ENCODE data around the gene RIT2. TPM values are rescaled to one million over a fixed set of nuclear protein-coding genes. Genes with fewer than 3 reads are reported as not detected.

The RIT2 gene
- polyA plus RNA-seq, 1 of the 3 experiments (the other 2 are of a cell fraction) = not detected

GRCh38 chr18:42950732-42951131 lies 164.8 kb downstream of the RIT2 start:
- no peak overlapping the region for H3K4me2 ChIP-seq
- no peaks in the 10 kb centered on the region for H3K27me3 ChIP-seq (ENCODE audit: insufficient read depth)
- H3K9me3 ChIP-seq = no peaks in the 10 kb centered on the region
- CTCF ChIA-PET = interaction anchor here (0.9 kb wide), 1 partner anchor 322 kb away, joined by 3 read pairs; no protein-coding TSS in a partner anchor
- peaks cover 0 to 4% of the 10 kb centered on the region in 2 experiments; a peak in 2 of 4 replicates for H3K4me1 ChIP-seq (ENCODE audit: control insufficient read depth in 1 of 2, insufficient read depth in 2 of 2, low read depth in 1 of 2, low read length in 1 of 2)
- H2AFZ ChIP-seq (ENCODE audit: low read depth) = no peak overlapping the region
- H3K9me2 ChIP-seq = no peaks in the 10 kb centered on the region
- TF ChIP-seq RAD21 (IDR thresholded peaks at IDR 0.05; ENCODE audit: low read length) (no peak), RCOR1 (IDR thresholded peaks at IDR 0.05; ENCODE audit: low read length) (no peak), SIN3A (IDR thresholded peaks at IDR 0.05; ENCODE audit: borderline replicate concordance, low read depth, low read length) (no peak), IRF3 (IDR thresholded peaks at IDR 0.05; ENCODE audit: low read depth, low read length) (no peak), JUND (IDR thresholded peaks at IDR 0.05) (no peak), MXI1 (IDR thresholded peaks at IDR 0.05; ENCODE audit: low read depth, low read length) (no peak), FOSL2 (IDR thresholded peaks at IDR 0.05; ENCODE audit: borderline replicate concordance, low read depth) (no peak), USF1 (IDR thresholded peaks at IDR 0.05; ENCODE audit: borderline replicate concordance, low read depth) (no peak), CTCF (IDR thresholded peaks at IDR 0.05) (no peak), RXRA (IDR thresholded peaks at IDR 0.05; ENCODE audit: borderline replicate concordance, low read depth) (no peak), SMC3 (IDR thresholded peaks at IDR 0.05; ENCODE audit: low read depth, low read length) (no peak)
- no peak overlapping the region for H3K4me3 ChIP-seq (ENCODE audit: low read depth in 2 of 2, low read length in 1 of 2)
- no peaks in the 10 kb centered on the region for H4K20me1 ChIP-seq (ENCODE audit: insufficient read depth)
- no peak overlapping the region for H3K27ac ChIP-seq (ENCODE audit: low read depth in 2 of 2, low read length in 1 of 2)
- no peak overlapping the region for H3K9ac ChIP-seq
- H3K36me3 ChIP-seq (replicated peaks in 1 of 2; ENCODE audit: control insufficient read depth in 1 of 2, insufficient read depth in 2 of 2, low read length in 1 of 2) = no peaks in the 10 kb centered on the region
- no peaks in the 10 kb centered on the region for H3K79me2 ChIP-seq (ENCODE audit: insufficient read depth)
- no peak for DNase-seq
- H3F3A ChIP-seq (replicated peaks; ENCODE audit: insufficient read depth) = no peaks in the 10 kb centered on the region
- POLR2A ChIA-PET = no interaction called here

GRCh38 chr18:42948831-42949230 lies 166.7 kb downstream of the RIT2 start:
- CTCF ChIA-PET = no interaction called here
- Histone ChIP-seq H2AFZ (ENCODE audit: low read depth) (no peak overlapping the region), H3K27ac (ENCODE audit: low read depth in 2 of 2, low read length in 1 of 2) (no peak overlapping the region), H3K4me2 (no peak overlapping the region), H4K20me1 (ENCODE audit: insufficient read depth) (no peaks in the 10 kb centered on the region), H3K4me1 (ENCODE audit: control insufficient read depth in 1 of 2, insufficient read depth in 2 of 2, low read depth in 1 of 2, low read length in 1 of 2) (no peaks in the 10 kb centered on the region), H3K27me3 (ENCODE audit: insufficient read depth) (no peaks in the 10 kb centered on the region), H3K9me2 (no peaks in the 10 kb centered on the region), H3F3A (replicated peaks; ENCODE audit: insufficient read depth) (no peaks in the 10 kb centered on the region), H3K36me3 (replicated peaks in 1 of 2; ENCODE audit: control insufficient read depth in 1 of 2, insufficient read depth in 2 of 2, low read length in 1 of 2) (no peaks in the 10 kb centered on the region), H3K4me3 (ENCODE audit: low read depth in 2 of 2, low read length in 1 of 2) (no peak overlapping the region), H3K9ac (no peak overlapping the region), H3K79me2 (ENCODE audit: insufficient read depth) (no peaks in the 10 kb centered on the region), H3K9me3 (no peaks in the 10 kb centered on the region)
- POLR2A ChIA-PET = no interaction called here
- WGBS (ENCODE audit: low lambda C conversion rate) = 71% methylated on average over 1 of the region's 1 CpG
- no peak for TF ChIP-seq EP300 (IDR thresholded peaks at IDR 0.05; ENCODE audit: borderline replicate concordance in 1 of 2, low read depth in 1 of 2, low read length in 1 of 2)
- TF ChIP-seq RFX5 (IDR thresholded peaks at IDR 0.05; ENCODE audit: low read length) = no peak
- no peak for TF ChIP-seq GABPA (IDR thresholded peaks at IDR 0.05; ENCODE audit: low read depth)
- no peak for TF ChIP-seq FOSL2 (IDR thresholded peaks at IDR 0.05; ENCODE audit: borderline replicate concordance, low read depth)
- TF ChIP-seq MAX (IDR thresholded peaks at IDR 0.05; ENCODE audit: low read depth) = no peak
- no peak for TF ChIP-seq USF2 (IDR thresholded peaks at IDR 0.05; ENCODE audit: borderline replicate concordance, low read depth, low read length)
- TF ChIP-seq RCOR1 (IDR thresholded peaks at IDR 0.05; ENCODE audit: low read length) = no peak
- no peak for TF ChIP-seq POLR2AphosphoS5 (IDR thresholded peaks at IDR 0.05; ENCODE audit: low read depth, low read length)
- TF ChIP-seq NRF1 (IDR thresholded peaks at IDR 0.05; ENCODE audit: low read depth, low read length) = no peak
- no peak for TF ChIP-seq TCF12 (IDR thresholded peaks at IDR 0.05)
- TF ChIP-seq MXI1 (IDR thresholded peaks at IDR 0.05; ENCODE audit: low read depth, low read length) = no peak
- TF ChIP-seq JUND (IDR thresholded peaks at IDR 0.05) = no peak
- no peak for TF ChIP-seq CHD2 (IDR thresholded peaks at IDR 0.05; ENCODE audit: low read length, partially characterized antibody)
- no peak for TF ChIP-seq CTCF (IDR thresholded peaks at IDR 0.05)
- no peak for DNase-seq
